Ascending aorta (tissue), 2 donors: Measurements from ENCODE around the gene TSPOAP1. TPM values are rescaled to one million over a fixed set of nuclear protein-coding genes. Genes with fewer than 3 reads are reported as not detected.

Source experiments
- DNase-seq, 2 donors: peaks; one replicate each; pipeline ENCODE4 v3.0.0-alpha.2; 2019; ENCODE audit warnings: low spot score in 2 of 2
- H3K27ac ChIP-seq, 2 donors: fragments of 200-600 bp; sonication (generic); one replicate each; pipeline ENCODE4 v1.5.1; 2016 to 2017; ENCODE audit warnings: mild to moderate bottlenecking in 1 of 2
- H3K27me3 ChIP-seq: fragments of 200-600 bp; sonication (generic); one replicate; pipeline ENCODE4 v1.5.1; 2017
- H3K36me3 ChIP-seq, 2 donors: fragments of 200-600 bp; sonication (generic); one replicate each; pipeline ENCODE4 v1.5.1; 2016
- H3K4me1 ChIP-seq, 2 donors: fragments of 200-600 bp; sonication (generic); one replicate each; pipeline ENCODE4 v1.5.1; 2016 to 2017; ENCODE audit warnings: mild to moderate bottlenecking in 1 of 2
- H3K4me3 ChIP-seq, 2 donors: fragments of 200-600 bp; sonication (generic); one replicate each; pipeline ENCODE4 v1.5.1; 2016 to 2017; ENCODE audit warnings: mild to moderate bottlenecking in 1 of 2
- H3K9me3 ChIP-seq, 2 donors: fragments of 200-600 bp; sonication (generic); one replicate each; pipeline ENCODE4 v1.5.1; 2016
- intact Hi-C: fragments of 100-400 bp; cut with DNase I; formaldehyde crosslinking; loops from one replicate; pipeline ENCODE4 v1.15.1; 2023
- total RNA-seq: library from RNA; depleted of rRNA; stranded (reverse); fragments of >200 nt; gene quantifications from one replicate; pipeline ENCODE4 v1.1.0, GENCODE V29; 2016
- TF ChIP-seq, protein P1 (sequence below), 3 experiments: fragments of 200-600 bp in 2 of 3; fragments of 450-650 bp in 1 of 3; sonication (generic) in 2 of 3; IDR thresholded peaks; one replicate each; pipeline ENCODE4 v1.5.1; 2016 to 2019; ENCODE audit warnings: antibody characterized with exemption in 3 of 3, mild to moderate bottlenecking in 1 of 3, moderate library complexity in 1 of 3

Gene TSPOAP1
- total RNA-seq, 1 donor from 2014 or later: 22.4 TPM

DNA sequence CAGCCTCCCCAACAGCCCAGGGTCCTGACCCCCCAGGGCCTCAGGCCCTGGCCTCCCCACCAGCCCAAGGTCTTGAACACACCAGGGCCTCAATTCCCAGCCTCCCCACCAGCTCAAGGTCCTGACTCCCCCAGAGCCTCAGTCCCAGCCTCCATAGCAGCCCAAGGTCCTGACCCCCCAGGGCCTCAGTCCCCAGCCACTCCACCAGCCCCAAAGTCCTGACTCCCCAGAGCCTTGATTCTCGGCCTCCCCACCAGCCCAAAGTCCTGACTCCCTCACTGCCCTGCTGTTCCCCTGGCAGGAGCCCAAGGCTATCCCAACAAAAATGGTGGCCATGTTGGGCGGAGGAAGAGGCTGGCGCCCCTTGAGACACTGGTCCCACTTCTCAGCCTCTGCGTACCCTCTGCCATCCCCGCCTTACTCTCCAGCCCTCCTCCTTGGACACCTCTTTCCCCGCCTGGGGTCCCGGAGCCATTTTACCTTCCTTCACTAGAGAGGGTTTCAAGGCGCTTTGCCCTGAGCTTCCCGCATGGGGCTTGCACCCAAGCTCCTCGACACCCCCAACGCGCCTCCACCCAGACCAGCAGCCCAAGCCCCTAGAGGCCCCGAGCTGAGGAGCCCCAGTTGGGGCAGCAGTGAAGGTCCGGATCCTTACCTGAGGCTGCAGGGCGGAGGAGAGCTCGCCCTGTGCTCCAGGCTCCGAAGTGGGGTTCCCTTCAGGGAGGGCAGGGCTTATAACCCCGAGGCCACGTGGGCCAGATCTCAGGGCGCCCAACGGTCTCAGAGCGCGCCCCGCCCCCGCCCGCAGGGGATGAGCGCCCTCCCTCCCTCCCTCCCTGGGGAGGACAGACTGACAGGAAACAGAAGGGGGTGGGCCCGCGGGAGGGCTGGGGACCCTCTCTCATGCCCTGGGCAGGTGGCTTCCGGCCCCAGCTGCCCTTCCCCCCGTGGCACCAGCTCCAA lies 3.5 kb upstream of the TSPOAP1 start:
- Histone ChIP-seq H3K9me3 (no peaks in the 10 kb centered on the region), H3K27ac (peak overlapping the region; percentile 15 to 57), H3K4me1 (peaks cover 0 to 3% of the 10 kb centered on the region in 2 donors), H3K36me3 (no peaks in the 10 kb centered on the region), H3K4me3 (peak overlapping the region; percentile 10 to 62), H3K27me3 (no peaks in the 10 kb centered on the region)
- TF ChIP-seq, protein P1, sequence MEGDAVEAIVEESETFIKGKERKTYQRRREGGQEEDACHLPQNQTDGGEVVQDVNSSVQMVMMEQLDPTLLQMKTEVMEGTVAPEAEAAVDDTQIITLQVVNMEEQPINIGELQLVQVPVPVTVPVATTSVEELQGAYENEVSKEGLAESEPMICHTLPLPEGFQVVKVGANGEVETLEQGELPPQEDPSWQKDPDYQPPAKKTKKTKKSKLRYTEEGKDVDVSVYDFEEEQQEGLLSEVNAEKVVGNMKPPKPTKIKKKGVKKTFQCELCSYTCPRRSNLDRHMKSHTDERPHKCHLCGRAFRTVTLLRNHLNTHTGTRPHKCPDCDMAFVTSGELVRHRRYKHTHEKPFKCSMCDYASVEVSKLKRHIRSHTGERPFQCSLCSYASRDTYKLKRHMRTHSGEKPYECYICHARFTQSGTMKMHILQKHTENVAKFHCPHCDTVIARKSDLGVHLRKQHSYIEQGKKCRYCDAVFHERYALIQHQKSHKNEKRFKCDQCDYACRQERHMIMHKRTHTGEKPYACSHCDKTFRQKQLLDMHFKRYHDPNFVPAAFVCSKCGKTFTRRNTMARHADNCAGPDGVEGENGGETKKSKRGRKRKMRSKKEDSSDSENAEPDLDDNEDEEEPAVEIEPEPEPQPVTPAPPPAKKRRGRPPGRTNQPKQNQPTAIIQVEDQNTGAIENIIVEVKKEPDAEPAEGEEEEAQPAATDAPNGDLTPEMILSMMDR (IDR thresholded peaks at IDR 0.05): no peak
- intact Hi-C loops: no loop called here
- peak; percentile 52 to 79 for DNase-seq

DNA sequence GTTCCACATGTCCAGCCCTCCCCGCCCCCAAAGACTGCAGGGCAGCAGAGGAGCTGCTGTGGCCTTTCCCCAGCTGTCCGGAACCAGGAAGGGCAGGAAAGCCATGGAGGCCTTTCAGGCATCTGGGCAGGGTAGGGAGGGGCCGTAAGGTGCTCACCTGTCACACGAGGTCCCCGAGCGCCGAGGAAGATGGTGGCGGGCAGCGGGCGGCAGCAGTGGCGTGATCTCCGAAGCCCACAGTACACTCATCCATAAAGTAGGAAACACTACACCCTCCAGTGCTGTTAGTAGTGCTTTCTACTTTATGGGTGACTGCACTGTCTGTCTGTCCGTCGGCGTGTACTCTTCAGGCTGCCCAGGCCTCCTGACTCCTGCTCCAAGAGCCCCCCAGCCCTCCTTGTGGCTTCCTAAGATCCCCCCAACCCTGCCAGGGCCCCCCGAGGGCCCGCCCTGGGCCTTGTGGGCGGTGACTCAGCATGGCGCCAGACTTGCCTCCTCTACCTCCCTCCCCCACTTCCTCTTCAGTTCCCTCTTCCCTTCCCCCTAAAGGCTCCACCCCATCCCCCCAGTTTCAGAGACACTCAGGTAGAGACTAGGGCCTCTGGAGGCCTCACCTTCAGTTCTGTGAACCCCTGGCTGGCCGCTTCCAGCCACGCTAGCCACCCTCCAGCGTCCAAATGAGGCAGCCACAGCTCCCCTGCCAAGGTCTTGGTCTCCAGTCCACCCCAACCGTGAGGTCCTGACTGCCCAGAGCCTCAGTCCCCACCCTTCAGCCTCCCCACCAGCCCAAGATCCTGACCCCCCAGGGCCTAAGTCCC lies 2.6 kb upstream of the TSPOAP1 start:
- Histone ChIP-seq H3K27ac (peak overlapping the region; percentile 15 to 57), H3K4me1 (peaks cover 0 to 1% of the 10 kb centered on the region in 2 donors), H3K36me3 (no peaks in the 10 kb centered on the region), H3K9me3 (no peaks in the 10 kb centered on the region), H3K4me3 (peak overlapping the region in 1 of 2 donors; percentile 62), H3K27me3 (no peaks in the 10 kb centered on the region)
- TF ChIP-seq, protein P1 (IDR thresholded peaks at IDR 0.05): no peak
- no peak for DNase-seq
- intact Hi-C loops: no loop called here

DNA sequence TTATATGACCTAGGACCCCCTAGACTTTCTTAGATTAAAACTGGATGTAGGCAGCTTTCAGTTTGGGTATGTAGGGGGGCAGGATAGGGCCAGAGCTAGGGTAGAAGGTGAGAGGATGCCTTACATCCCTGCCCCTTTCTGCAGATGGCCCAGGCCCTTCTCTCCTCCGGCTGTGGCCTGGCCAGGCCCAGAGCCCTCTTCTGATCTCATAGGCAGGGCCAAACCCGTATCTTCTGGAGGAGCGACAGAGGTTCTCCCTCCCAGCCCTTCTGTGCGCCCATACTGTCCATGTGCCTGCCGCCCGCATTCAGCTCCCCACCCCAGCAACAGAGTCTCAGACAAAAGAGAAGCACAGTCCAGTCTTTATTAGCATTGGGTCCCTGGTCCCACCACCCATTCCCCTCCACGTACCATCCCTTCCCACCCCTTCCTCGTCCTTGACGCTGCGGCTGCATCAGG lies 2.0 kb upstream of the TSPOAP1 start:
- H3K36me3 ChIP-seq: no peaks in the 10 kb centered on the region
- intact Hi-C loops: no loop called here
- DNase-seq: no peak
- no peaks in the 10 kb centered on the region for H3K9me3 ChIP-seq
- H3K4me3 ChIP-seq: peak overlapping the region in 1 of 2 donors; percentile 62
- H3K4me1 ChIP-seq: no peaks in the 10 kb centered on the region
- TF ChIP-seq, protein P1 (IDR thresholded peaks at IDR 0.05): no peak
- peak overlapping the region in 1 of 2 donors; percentile 57 for H3K27ac ChIP-seq
- H3K27me3 ChIP-seq: no peaks in the 10 kb centered on the region

DNA sequence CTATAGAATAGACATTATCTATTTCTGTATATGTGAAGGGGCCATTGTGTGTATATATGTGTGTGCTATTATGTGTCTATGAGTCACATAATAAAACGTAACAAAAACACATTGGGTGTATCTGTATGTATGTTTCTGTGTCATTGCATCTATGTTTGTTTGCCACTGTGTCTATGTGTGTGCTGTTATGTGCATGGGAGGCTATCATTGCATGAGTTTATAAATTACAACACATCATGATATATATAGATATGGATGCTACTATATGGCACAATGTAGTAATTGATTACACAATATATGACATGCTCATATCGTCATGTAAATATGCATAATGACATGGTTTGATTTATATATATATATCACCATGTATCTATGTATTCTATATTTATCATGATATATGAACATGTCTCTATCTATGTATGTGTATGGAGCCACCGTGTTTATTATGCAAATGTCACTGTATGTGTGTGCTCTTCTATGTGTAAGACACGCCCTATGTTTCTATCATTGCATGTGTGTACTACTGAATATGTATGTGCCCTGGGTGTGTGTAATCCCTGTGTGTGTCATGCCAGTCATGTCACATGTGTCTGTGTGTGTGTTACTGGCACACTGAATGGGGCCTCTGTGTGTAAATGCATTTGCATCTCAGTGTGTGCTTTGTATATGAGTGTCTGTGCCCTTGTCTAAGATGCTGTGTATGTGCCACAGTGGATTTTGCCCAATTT lies 1.4 kb upstream of the TSPOAP1 start:
- Histone ChIP-seq H3K4me3 (peak overlapping the region in 1 of 2 donors; percentile 62), H3K27ac (no peak overlapping the region), H3K9me3 (no peaks in the 10 kb centered on the region), H3K27me3 (no peaks in the 10 kb centered on the region), H3K36me3 (no peaks in the 10 kb centered on the region), H3K4me1 (no peaks in the 10 kb centered on the region)
- intact Hi-C loops: no loop called here
- TF ChIP-seq, protein P1 (IDR thresholded peaks at IDR 0.05): no peak
- no peak for DNase-seq
